GM19372 (cell line): ENCODE measurements around the gene EBLN1.
"Not testable (repeated sequence)": the region's sequence is repeated elsewhere in the genome, so short reads cannot be mapped to it uniquely, and the experiment has no call there.

ENCODE experiments used
- ATAC-seq: cut with Tn5 transposase; IDR thresholded peaks from one replicate; pipeline ENCODE4 v1.9.1; 2021; ENCODE audit warnings: mild to moderate bottlenecking, low read depth, moderate library complexity; ENCODE audit not compliant: unreplicated experiment

Gene EBLN1

DNA sequence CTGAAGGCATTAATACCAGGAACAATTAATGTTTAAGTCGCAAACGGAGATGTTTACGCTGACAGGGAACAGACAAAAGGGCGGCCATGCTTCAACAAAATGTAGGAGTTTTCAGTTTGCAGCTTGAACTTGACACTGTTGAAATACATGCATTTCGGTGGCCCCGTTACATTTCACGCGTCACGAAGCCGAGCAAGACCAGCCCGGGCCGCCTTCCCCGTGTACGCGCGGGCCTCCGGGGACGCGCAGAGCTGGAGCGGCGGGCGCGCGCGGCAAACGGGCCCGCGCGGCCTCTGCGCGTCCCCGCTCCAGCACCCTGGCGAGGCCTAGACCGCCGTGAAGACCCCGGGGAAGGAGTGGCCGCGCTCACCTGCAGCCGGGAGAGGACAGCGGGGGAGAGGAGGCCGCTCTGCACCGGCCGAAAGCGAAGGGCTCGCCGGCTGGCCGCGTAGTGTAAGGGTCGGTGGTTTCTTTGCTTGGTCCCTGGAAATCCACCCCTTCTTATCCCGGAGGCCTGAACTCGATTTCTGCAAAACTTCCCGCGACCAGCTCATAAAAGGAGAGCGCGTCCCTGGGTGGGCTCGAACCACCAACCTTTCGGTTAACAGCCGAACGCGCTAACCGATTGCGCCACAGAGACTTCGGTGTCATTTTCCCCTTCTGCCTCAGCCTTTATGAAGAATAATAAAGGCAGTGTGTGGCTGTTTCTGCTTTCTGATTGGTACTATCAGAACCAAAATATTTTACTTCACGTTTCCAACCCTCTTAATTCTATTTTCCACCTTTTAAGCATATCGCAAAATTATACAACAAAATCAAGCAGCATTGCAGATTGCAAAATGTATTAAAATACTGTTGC lies 11.4 kb upstream of the EBLN1 start:
- peak; percentile 72 for ATAC-seq

DNA sequence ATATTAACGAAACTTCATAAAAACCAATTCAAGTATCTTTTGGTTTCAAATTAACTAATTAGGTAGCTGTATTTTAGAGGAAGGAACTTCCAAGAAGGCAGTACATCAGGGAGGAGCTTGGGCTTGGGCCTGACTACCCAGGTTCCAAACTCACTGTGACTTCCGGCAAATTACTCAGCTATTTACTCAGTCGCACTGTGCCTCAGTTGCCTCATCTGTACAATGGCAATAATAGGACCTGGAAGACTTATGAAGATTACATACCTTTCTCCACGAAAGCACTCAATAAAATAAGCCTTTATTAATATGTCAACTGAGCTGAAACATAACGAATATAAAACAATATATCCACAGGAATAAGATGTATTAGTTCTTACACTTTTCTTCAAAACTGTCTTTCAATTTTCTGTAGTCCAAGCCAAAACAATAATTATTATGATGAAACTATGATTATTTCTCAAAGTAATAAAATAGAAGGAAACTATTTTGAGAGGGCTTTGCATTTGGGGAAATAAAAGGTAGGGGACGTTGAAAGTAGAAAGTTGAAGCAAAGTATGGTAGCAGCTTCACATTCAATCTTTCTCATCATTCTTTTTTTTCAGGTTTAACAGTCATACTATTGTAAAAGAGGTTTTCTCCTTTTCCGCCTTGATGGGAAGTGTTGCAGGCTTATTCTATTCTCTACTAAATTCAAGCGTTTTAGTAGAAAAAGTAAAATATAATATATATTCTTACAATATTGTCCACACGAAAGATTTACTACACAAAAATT lies 10.5 kb upstream of the EBLN1 start:
- ATAC-seq, result peak; percentile 3

DNA sequence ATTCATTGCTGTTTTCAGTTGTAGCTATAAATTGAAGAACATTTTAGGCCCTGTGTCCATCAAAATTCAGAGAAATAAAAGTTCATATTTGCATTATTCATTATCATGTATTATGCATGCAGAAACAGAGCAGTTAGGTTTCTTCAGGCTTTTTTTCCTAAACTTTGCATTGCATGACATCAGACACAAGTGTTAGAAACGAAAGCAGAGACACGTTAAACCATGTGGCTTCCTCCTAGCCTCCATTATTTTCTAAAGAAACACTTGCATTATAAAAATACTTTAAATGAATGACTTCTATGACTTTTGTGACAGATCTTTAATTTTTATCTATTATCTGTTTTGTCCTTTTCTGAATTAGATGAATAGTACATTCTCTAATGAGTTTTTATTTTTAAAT lies 8.8 kb upstream of the EBLN1 start:
- no peak for ATAC-seq

DNA sequence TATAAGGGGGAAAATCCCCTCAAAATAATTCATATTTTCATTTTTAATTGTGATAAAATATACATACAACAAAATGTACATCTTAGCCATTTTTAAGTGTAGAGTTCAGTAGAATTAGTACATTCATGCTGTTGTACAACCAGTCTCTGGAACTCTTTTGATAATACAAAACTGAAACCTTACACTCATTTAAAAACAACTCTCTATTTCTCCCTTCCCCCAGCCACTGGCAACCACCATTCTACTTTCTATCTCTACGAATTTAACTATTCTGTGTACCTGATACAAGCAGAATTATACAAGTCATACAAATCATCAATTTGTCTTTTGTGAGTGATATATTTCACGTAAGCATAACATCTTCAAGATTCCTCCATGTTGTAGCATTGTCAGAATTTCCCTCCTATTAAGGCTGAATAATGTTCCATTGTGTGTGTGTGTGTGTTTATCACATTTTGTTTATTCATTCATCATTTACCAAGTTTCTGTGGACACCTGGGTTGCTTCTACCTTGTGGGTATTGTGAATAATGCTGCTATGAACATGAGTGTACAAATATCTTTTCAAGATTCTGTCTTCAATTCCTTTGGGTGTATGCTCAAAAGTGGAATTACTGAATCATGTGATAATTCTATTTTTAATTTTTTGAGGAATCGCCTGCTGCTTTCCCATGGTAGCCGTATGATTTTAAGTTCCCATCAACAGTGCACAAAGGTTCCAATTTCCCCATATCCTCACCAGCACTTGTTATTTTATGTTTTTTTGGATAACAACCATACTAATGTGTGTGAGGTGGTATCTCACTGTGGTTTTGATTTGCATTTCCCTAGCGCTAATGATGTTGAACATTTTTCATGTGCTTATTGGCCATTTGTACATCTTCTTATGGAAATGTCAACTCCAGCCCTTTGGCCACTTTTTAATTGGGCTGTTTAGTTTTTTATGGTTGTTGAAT lies 4.7 kb upstream of the EBLN1 start:
- no peak for ATAC-seq

DNA sequence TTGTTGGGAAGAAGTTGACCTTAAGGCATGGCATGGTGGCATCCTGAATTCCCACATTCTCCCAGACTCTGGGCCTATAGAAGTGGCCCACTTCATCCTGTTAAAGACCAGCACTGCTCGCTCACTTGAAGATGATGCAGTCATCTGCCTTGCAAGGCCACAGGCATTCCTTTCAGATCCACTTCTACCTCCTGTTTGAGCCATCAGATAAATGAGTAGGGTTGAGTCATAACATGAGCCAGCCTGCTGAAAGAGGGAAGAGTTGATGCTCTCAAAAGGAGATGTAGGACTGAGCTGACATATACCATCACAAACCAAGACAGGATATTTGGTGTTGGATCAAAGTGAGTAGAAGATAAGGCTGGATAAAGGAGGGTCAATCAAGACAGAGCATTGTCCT lies 1.5 kb upstream of the EBLN1 start:
- ATAC-seq, result no peak

DNA sequence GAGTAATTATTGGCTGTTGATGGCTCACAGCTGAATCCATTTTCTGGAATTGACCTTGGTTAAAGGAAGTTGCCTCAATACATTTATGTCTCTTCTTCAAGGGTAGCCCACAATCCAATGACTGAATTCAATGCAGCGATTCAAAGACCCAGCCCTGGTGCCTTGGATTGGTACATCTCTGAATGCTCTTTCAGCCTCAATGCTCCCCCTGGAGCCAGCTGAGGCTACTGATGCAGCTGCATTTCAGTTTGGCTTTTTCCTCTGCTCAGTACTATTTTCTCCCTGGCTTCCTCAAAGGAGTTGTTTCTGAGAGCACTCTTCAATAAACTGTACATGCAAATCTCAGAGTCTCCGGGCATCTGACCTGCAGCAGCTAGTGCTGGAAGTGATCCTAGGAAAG lies 633 bp upstream of the EBLN1 start:
- no peak for ATAC-seq

DNA sequence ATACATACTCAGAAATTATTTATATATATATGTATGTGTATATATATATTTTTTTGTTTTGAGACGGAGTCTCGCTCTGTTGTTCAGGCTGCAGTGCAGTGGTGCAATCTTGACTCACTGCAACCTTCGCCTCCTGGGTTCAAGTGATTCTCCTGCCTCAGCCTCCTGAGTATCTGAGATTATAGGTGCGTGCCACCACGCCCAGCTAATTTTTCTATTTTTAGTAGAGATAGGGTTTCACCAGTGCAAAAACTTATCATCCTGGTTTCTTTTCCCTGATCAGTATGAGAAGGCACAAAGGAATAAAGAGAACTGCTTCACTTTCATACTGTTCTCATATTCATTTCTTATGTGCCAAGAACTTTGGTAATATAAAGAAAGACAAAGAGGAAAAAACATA lies 731 bp downstream of the EBLN1 start:
- not testable (repeated sequence) for ATAC-seq

DNA sequence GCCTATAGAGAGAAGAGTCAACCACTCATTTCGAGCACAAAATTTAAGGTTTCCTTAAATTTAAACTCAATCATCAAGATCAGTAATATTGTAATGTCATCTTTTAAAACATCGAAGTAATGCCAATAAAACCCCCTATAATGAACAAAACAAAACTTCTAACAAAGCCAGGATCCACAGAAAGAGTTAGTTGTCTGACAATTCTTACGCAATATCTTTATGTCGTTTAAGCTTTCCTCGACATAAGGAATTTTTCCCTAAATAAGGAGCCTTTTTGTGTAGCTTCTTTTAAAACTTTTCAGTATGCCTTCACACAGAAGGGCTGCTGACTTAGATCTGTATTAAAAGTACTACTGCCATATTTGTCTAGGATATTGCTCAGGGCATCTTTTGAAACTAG lies 7.5 kb downstream of the EBLN1 start:
- ATAC-seq, result no peak

DNA sequence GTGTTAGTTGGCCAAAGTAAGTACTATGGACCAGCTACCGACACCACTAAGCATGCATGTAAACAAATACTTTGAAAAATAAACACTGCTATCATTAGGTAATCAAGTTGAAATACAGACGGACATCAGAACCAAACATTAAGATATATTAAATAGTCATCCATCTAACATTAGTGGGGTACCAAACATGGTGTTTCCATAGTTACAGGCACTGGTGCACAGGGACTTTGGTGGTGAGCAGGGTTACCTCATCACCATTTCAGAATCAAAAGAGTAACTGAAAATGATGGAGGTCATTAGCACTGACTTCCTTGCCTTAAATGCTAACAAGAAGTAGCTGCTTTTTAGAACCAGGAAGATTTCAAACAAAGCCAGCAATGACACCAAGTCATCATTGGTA lies 23.9 kb downstream of the EBLN1 start:
- no peak for ATAC-seq

DNA sequence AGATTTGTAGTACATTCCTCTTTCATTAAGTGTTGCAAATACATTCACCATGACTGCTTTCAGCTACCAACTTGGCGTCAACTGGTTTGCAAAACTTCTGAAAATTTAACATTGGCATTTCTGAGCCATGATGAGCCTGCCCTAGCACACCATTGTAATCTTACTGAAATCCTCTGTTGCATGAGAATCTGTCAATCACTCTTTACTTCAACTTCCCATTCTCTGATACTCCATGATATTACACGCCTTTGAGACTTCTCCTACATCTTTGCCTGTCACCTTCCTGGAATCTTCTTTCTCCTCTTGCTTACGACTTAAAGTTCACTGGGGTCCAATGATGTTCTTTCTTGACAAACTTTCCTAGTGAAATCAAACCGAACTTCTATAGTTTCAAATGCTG lies 32.2 kb downstream of the EBLN1 start:
- no peak for ATAC-seq

DNA sequence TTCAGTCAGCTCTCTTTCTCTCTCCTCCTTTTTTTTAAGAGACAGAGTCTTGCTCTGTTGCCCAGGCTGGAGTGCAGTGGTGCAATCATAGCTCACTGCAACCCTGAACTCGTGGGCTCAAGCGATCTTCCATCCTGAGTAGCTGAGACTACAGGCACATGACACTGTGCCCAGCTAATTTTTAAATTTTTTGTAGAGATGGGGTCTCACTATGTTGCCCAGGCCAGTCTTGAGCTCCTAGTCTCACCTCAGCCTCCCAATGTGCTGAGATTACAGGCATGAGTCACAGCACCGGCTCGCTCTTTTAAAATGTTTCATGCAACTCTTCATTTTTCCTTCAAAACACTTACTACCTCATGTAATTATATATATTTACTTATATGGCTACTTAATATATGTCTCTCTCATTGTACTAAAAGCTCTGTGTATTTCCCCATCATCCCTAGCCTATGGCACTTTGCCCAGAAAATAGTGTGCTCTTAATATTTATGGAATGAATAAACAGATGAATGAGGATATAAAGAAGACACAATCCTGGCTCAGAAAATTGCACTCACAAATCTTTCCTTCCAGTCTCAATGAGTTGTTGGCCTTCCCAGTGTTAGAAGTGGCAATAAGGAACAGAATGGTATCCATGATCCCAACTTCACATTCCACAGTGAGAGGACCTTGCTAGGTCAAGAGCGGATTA lies 33.9 kb downstream of the EBLN1 start:
- no peak for ATAC-seq

DNA sequence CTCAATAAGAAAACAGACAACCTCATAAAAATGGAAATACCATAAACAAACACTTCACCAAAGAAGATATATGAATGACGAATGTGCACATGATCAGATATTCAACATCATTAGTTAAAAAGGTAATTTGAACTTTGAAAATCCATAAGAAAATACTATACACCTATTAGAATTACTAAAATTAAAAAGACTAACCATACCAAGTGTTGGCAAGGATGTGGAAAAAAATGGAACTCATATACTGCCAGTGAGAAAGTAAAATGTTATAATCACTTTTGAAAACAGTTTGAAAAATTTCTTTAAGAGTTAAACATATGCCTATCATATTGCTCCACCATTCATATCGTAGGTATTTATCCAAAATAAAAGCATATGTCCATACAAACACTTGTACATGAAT lies 37.1 kb downstream of the EBLN1 start:
- ATAC-seq, result no peak

DNA sequence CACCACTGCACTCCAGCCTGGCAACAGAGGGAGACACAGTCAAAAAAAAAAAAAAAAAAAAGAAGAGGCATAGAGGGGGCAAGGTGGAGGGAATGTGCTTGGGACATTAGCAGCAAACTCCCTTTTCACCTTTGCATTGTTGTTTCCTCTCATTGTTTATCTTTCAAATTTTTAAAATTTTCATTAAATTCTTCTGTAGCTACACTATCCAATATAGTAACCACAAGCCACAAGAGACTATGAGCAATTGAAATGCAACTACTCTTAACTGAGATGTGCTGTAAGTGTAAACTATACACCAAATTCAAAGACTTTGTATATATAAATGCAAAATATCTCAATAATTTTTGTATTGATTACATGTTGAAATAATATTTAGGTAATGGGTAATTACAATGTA lies 43.4 kb downstream of the EBLN1 start:
- ATAC-seq, result no peak

DNA sequence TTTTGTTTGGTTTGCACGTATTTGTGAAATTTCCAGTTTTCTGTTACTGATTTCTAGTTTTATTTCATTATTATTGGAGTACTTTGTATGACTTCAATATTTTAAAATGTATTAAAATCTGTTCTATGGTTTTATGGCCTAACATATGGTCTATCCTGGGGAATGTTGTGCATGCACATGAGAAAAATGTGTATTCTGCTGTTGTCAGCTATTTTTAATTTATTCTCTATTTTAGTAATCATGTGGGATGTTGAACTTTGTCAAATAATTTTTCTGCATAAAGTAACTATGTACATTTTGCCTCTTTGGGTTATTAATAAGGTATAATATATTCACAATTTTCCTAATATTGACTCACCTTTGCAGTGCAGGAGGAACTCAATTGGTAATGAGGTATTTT lies 46.7 kb downstream of the EBLN1 start:
- ATAC-seq, result no peak

DNA sequence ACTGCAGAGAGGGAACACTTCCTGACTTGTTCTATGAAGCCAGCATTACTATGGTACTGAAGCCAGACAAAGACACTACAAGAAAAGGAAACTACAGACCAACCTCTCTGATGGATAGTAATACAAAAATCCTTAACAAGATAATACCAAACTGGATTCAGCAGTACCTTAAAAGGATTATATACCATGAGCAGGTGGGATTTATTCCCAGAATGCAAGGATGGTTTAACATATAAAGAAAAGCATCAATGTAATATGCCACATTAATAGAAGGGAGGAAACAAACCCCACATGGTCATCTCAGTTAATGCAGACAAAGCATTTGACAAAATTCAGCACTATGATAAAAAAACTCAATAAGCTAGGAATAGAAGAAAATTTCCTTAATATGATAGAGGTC lies 47.2 kb downstream of the EBLN1 start:
- no peak for ATAC-seq

DNA sequence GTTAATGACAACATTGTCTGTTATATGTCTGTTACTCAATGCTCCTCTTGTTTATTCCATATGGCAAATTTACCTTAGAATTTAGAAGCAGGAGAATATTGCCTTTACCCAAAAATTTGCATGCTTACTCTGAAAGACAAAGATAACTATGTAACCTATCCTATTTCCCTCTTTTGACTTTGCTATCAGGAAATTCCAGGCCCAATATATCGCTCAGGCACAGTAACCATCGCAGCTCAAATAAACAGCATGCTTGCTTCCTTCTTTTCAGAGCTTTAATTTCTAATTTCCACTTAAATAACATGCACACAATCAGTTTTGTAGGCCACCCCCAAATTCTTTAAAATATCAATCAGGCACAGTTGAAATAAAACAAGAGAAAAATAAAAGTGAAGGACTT lies 57.8 kb downstream of the EBLN1 start:
- no peak for ATAC-seq

DNA sequence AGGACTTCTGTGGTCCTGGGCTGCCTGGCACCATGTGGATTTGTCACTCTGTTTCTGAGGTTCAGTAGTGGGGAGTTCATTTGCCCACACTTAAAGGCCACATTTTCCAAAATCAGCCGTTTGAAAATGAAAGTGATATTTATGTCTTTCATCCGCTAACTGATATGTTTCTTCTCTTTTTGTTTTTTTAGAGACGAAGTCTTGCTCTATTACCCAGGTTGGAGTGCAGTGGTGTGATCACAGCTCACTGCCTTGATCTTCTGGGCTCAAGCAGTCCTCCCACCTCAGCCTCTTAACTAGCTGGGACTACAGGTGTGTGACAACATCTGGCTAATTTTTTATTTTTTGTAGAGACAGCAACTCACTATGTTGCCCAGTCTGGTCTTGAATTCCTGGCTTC lies 58.6 kb downstream of the EBLN1 start:
- no peak for ATAC-seq
